ENCODE data around the gene BCL6. TPM values are rescaled to one million over a fixed set of nuclear protein-coding genes. Genes with fewer than 3 reads are reported as not detected.

The BCL6 gene
- total RNA-seq, 4 donors from 2014 or later, result 7.4 to 79.2 (median 25.7) TPM

- Histone ChIP-seq H3K9me3 (no peaks in the 10 kb centered on the region), H3K27ac (no peak overlapping the region), H3K4me1 (no peaks in the 10 kb centered on the region), H3K4me3 (no peak overlapping the region), H3K27me3 (no peaks in the 10 kb centered on the region), H3K36me3 (peaks cover 2 to 92% (median 2%) of the 10 kb centered on the region in 3 donors)
- DNase-seq, result no peak
- TF ChIP-seq POLR2A (IDR thresholded peaks at IDR 0.05), result no peak
Measured at GRCh38 chr3:187725653-187726370, 19.5 kb downstream of the BCL6 start.

GRCh38 chr3:187725224-187725623, 20.0 kb downstream of the BCL6 start:
- no peaks in the 10 kb centered on the region for H3K27me3 ChIP-seq

GRCh38 chr3:187722206-187722612, 23.1 kb downstream of the BCL6 start:
- Histone ChIP-seq H3K4me1 (no peaks in the 10 kb centered on the region), H3K27ac (no peak overlapping the region), H3K9me3 (no peaks in the 10 kb centered on the region), H3K36me3 (peaks cover 0 to 62% (median 0%) of the 10 kb centered on the region in 3 donors), H3K4me3 (no peak overlapping the region), H3K27me3 (no peaks in the 10 kb centered on the region)
- DNase-seq, result no peak
- TF ChIP-seq POLR2A (IDR thresholded peaks at IDR 0.05), result no peak
- no peak for TF ChIP-seq CTCF (IDR thresholded peaks at IDR 0.05)

More at GRCh38 chr3:187725224-187725623, 20.0 kb downstream of the BCL6 start:
- no peak for TF ChIP-seq CTCF (IDR thresholded peaks at IDR 0.05)
- TF ChIP-seq POLR2A (IDR thresholded peaks at IDR 0.05), result no peak
- DNase-seq, result no peak
- peaks cover 0 to 91% (median 2%) of the 10 kb centered on the region in 3 donors for H3K36me3 ChIP-seq
- H3K4me3 ChIP-seq, result no peak overlapping the region
- no peak overlapping the region for H3K27ac ChIP-seq
- H3K9me3 ChIP-seq, result no peaks in the 10 kb centered on the region
- H3K4me1 ChIP-seq, result no peaks in the 10 kb centered on the region

- TF ChIP-seq CTCF (IDR thresholded peaks at IDR 0.05), result no peak
- TF ChIP-seq POLR2A (IDR thresholded peaks at IDR 0.05), result no peak
- Histone ChIP-seq H3K9me3 (no peaks in the 10 kb centered on the region), H3K27me3 (no peaks in the 10 kb centered on the region), H3K4me1 (no peaks in the 10 kb centered on the region), H3K36me3 (peaks cover 0 to 50% (median 0%) of the 10 kb centered on the region in 3 donors), H3K27ac (no peak overlapping the region), H3K4me3 (no peak overlapping the region)
- DNase-seq, result no peak
Measured at GRCh38 chr3:187721055-187721454, 24.2 kb downstream of the BCL6 start.

- Histone ChIP-seq H3K36me3 (peaks cover 0 to 43% (median 0%) of the 10 kb centered on the region in 3 donors), H3K4me1 (no peaks in the 10 kb centered on the region), H3K4me3 (no peak overlapping the region), H3K27ac (no peak overlapping the region), H3K9me3 (no peaks in the 10 kb centered on the region), H3K27me3 (no peaks in the 10 kb centered on the region)
- no peak for DNase-seq
- TF ChIP-seq POLR2A (IDR thresholded peaks at IDR 0.05) (no peak), CTCF (IDR thresholded peaks at IDR 0.05) (no peak)
Measured at GRCh38 chr3:187720337-187720670, 25.0 kb downstream of the BCL6 start.

- Histone ChIP-seq H3K27ac (no peak overlapping the region), H3K4me1 (no peaks in the 10 kb centered on the region), H3K9me3 (no peaks in the 10 kb centered on the region), H3K27me3 (no peaks in the 10 kb centered on the region), H3K4me3 (no peak overlapping the region), H3K36me3 (peaks cover 0 to 37% (median 0%) of the 10 kb centered on the region in 3 donors)
- no peak for TF ChIP-seq CTCF (IDR thresholded peaks at IDR 0.05)
- TF ChIP-seq POLR2A (IDR thresholded peaks at IDR 0.05), result no peak
- DNase-seq, result no peak
Measured at GRCh38 chr3:187719628-187720336, 25.5 kb downstream of the BCL6 start.
